ENCODE measurements around the gene GAK.
"Not testable (repeated sequence)": the region's sequence is repeated elsewhere in the genome, so short reads cannot be mapped to it uniquely, and the experiment has no call there.

Gene GAK

GRCh38 chr4:806979-807378, 125.1 kb downstream of the GAK start:
- DNase-seq, result not testable (repeated sequence)

DNA sequence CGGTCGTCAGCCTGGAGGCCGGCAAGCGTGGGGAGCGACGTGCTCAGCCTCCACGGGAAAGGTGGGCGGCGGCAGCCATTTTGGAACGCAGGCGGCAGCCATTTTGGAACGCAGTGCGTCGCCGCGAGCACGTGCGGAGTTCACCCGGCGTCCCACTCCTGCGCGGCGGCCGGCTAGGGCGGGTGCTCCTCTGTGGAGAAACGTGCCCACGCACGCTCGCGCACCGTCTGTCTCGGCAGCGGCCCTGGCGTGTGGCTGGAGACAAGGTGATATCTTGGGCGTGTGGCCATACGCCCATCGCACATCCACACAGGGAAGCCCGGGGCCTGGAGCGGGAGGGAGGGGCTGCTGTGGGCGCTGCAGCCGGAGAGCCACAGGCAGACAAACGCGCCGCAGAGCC, 127.3 kb downstream of the GAK start:
- DNase-seq, result no peak

GRCh38 chr4:803884-804283, 128.2 kb downstream of the GAK start:
- DNase-seq, result no peak

DNA sequence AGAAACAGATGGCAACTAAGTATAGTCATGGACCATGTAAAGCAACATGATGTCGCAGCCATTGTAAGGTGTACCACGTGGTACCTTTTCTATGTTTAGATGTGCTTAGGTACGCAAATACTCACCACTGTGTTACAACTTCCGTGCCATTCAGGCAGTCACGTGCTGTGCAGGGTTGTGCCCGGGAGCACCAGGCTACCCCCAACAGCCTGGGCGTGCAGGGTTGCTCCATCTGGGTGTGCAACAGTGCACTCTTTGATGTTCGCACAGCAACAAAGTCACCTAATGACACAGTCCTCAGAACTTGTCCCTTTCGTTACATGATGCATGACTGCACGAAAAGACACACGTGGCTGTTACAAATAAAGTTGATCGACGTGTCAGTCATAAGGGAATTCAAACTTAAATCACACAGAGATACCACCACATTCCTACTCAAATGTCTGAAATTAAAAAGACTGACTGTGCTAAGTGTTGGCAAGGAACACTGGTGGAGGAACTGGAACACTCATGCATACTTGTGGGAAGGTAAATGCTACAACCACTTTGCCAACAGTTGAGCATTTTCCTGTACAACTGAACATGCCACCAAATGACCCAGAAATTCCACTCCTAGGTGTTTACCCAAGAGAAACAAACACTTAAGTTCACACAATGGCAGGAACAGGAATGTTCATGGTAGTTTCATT, 130.5 kb downstream of the GAK start:
- peak; percentile 93 for DNase-seq

Data from DMS53 (cell line).